ENCODE measurements around the gene PDE3A.

- TF ChIP-seq CTCF (IDR thresholded peaks at IDR 0.05 in 2 of 3, conservative IDR thresholded peaks at IDR 0.05 in 1 of 3; ENCODE audit: borderline replicate concordance in 1 of 3, insufficient read depth in 1 of 3, low read depth in 2 of 3, low read length in 2 of 3): no peak
- TF ChIP-seq POLR2AphosphoS5 (IDR thresholded peaks at IDR 0.05; ENCODE audit: low read depth, low read length): no peak
- no peak for TF ChIP-seq ZFX (IDR thresholded peaks at IDR 0.05)
- TF ChIP-seq POLR2A (IDR thresholded peaks at IDR 0.05; ENCODE audit: borderline replicate concordance, extremely low read depth, insufficient read depth, insufficient read length): no peak
- no peak for TF ChIP-seq REST (IDR thresholded peaks at IDR 0.05; ENCODE audit: low read depth)
- TF ChIP-seq SRF (IDR thresholded peaks at IDR 0.05; ENCODE audit: low read depth): no peak
- no peak for TF ChIP-seq CEBPB (IDR thresholded peaks at IDR 0.05; ENCODE audit: low read depth)
- TF ChIP-seq JUND (IDR thresholded peaks at IDR 0.05): no peak
- TF ChIP-seq ELF1 (IDR thresholded peaks at IDR 0.05; ENCODE audit: borderline replicate concordance, low read depth): no peak
- no peak for TF ChIP-seq FOSL1 (IDR thresholded peaks at IDR 0.05; ENCODE audit: low read depth)
- TF ChIP-seq ZNF274 (IDR thresholded peaks at IDR 0.05; ENCODE audit: low read depth, low read length): no peak
- no peak for TF ChIP-seq YY1 (IDR thresholded peaks at IDR 0.05; ENCODE audit: extremely low read depth, insufficient replicate concordance, low read depth, low read length)
- TF ChIP-seq EZH2phosphoT487 (IDR thresholded peaks at IDR 0.05; ENCODE audit: borderline replicate concordance): no peak
These were observed 236.2 kb downstream of the PDE3A start for GRCh38 chr12:20604408-20605067.

Data from HCT116 (cell line).